Esophagus squamous epithelium (tissue), 5 donors: ENCODE data around the gene SMARCA4. TPM values are rescaled to one million over a fixed set of nuclear protein-coding genes. Genes with fewer than 3 reads are reported as not detected.
A peak's percentile ranks its signal among the peaks of the same experiment; 100 is the strongest.

Experiments used
- DNase-seq: peaks from one replicate; lab custom pipeline; 2025; lab: John Stamatoyannopoulos, UW
- H3K27ac ChIP-seq, 4 donors: fragments of 200-600 bp; sonication (generic); one replicate each; pipeline ENCODE4 v1.5.1; 2016 to 2019; ENCODE audit warnings: mild to moderate bottlenecking in 1 of 4
- H3K27me3 ChIP-seq, 4 donors: fragments of 200-600 bp; sonication (generic); 1 replicate in 3 of 4; 2 replicates in 1 of 4; pipeline versions ENCODE4 v1.5.1 to v1.6.0; 2017 to 2021; ENCODE audit warnings: antibody characterized with exemption in 1 of 4
- H3K36me3 ChIP-seq, 3 donors: fragments of 200-600 bp; sonication (generic); one replicate each; pipeline ENCODE4 v1.5.1; 2016 to 2019
- H3K4me1 ChIP-seq, 3 donors: fragments of 200-600 bp; sonication (generic); one replicate each; pipeline ENCODE4 v1.5.1; 2017 to 2019
- H3K4me3 ChIP-seq, 4 donors: fragments of 200-600 bp; sonication (generic); 1 replicate in 3 of 4; 2 replicates in 1 of 4; pipeline ENCODE4 v1.5.1; 2016 to 2019; ENCODE audit warnings: mild to moderate bottlenecking in 2 of 4, moderate library complexity in 1 of 4
- H3K9me3 ChIP-seq, 3 donors: fragments of 200-600 bp; sonication (generic); one replicate each; pipeline ENCODE4 v1.5.1; 2016 to 2019
- CTCF ChIP-seq, 6 experiments: fragments of 450-650 bp in 4 of 6; fragments of 200-600 bp in 2 of 6; sonication (generic) in 2 of 6; IDR thresholded peaks; one replicate each; pipeline ENCODE4 v1.5.1; 2016 to 2019; ENCODE audit warnings: antibody characterized with exemption in 6 of 6, mild to moderate bottlenecking in 4 of 6, moderate library complexity in 4 of 6
- POLR2A ChIP-seq, 4 donors: fragments of 450-650 bp; IDR thresholded peaks; one replicate each; pipeline ENCODE4 v1.6.1; 2017; ENCODE audit warnings: antibody characterized with exemption in 4 of 4, mild to moderate bottlenecking in 4 of 4, moderate library complexity in 3 of 4
- WGBS, 2 donors: methylation state at CpG; one replicate each; pipeline ENCODE4 v1.1.5; 2018; 5-methylcytosine and 5-hydroxymethylcytosine counted together
- intact Hi-C: fragments of 100-400 bp; cut with DNase I; formaldehyde crosslinking; loops from one replicate; pipeline ENCODE4 v1.15.0; 2022
- total RNA-seq, 4 donors: library from RNA; depleted of rRNA; stranded (reverse); fragments of >200 nt; gene quantifications; one replicate each; pipeline ENCODE4 v1.1.0, GENCODE V29; 2016
- donor health status: DM: yes; HTN: yes; CAD: no.

SMARCA4 gene
- total RNA-seq, 4 donors from 2014 or later = 62.8 to 142 (median 93.4) TPM

GRCh38 chr19:11038511-11038910 lies 77.7 kb downstream of the SMARCA4 start:
- no peak for DNase-seq
- Histone ChIP-seq H3K27ac (no peak overlapping the region), H3K9me3 (no peaks in the 10 kb centered on the region), H3K4me1 (peaks cover 3 to 24% (median 15%) of the 10 kb centered on the region in 3 donors), H3K36me3 (peaks cover 27 to 98% (median 28%) of the 10 kb centered on the region in 3 donors), H3K27me3 (no peaks in the 10 kb centered on the region), H3K4me3 (no peak overlapping the region)
- intact Hi-C loops = loop anchor here (5.0 to 10.0 kb wide), 3 partner anchors 89 to 166 kb away; no protein-coding TSS in a partner anchor
- TF ChIP-seq POLR2A (IDR thresholded peaks at IDR 0.05) (no peak), CTCF (IDR thresholded peaks at IDR 0.05) (no peak)
- WGBS, 2 donors = 78 to 79% methylated on average over 4 of the region's 4 CpGs

GRCh38 chr19:11041194-11041593 lies 80.4 kb downstream of the SMARCA4 start:
- Histone ChIP-seq H3K27ac (peak overlapping the region in 3 of 4 donors; percentile 16 to 46 (median 36)), H3K9me3 (no peaks in the 10 kb centered on the region), H3K4me3 (no peak overlapping the region), H3K27me3 (no peaks in the 10 kb centered on the region), H3K4me1 (peaks cover 1 to 9% (median 2%) of the 10 kb centered on the region in 3 donors), H3K36me3 (peaks cover 10 to 97% (median 11%) of the 10 kb centered on the region in 3 donors)
- intact Hi-C loops = no loop called here
- DNase-seq = no peak
- TF ChIP-seq POLR2A (IDR thresholded peaks at IDR 0.05) = no peak
- no peak for TF ChIP-seq CTCF (IDR thresholded peaks at IDR 0.05)
- 93 to 98% methylated on average over 26 to 29 of the region's 33 CpGs for WGBS, 2 donors

- Histone ChIP-seq H3K4me3 (no peak overlapping the region), H3K27ac (peak overlapping the region; percentile 16 to 46 (median 39)), H3K27me3 (no peaks in the 10 kb centered on the region), H3K36me3 (peaks cover 10 to 97% (median 11%) of the 10 kb centered on the region in 3 donors), H3K4me1 (peaks cover 0 to 6% (median 0%) of the 10 kb centered on the region in 3 donors), H3K9me3 (no peaks in the 10 kb centered on the region)
- TF ChIP-seq CTCF (IDR thresholded peaks at IDR 0.05) (no peak), POLR2A (IDR thresholded peaks at IDR 0.05) (no peak)
- DNase-seq = no peak
- WGBS, 2 donors = 79 to 82% methylated on average over 6 to 9 of the region's 13 CpGs
- intact Hi-C loops = no loop called here
These were observed 81.3 kb downstream of the SMARCA4 start for GRCh38 chr19:11041966-11042627.

- Histone ChIP-seq H3K36me3 (peaks cover 8 to 95% (median 10%) of the 10 kb centered on the region in 3 donors), H3K4me3 (no peak overlapping the region), H3K27ac (no peak overlapping the region), H3K4me1 (peaks cover 0 to 18% (median 9%) of the 10 kb centered on the region in 3 donors), H3K9me3 (no peaks in the 10 kb centered on the region), H3K27me3 (no peaks in the 10 kb centered on the region)
- DNase-seq = no peak
- 81 to 90% methylated on average over 8 to 10 of the region's 10 CpGs for WGBS, 2 donors
- intact Hi-C loops = no loop called here
- no peak for TF ChIP-seq POLR2A (IDR thresholded peaks at IDR 0.05)
- TF ChIP-seq CTCF (IDR thresholded peaks at IDR 0.05) = no peak
These were observed 83.6 kb downstream of the SMARCA4 start for GRCh38 chr19:11044431-11044830.

- Histone ChIP-seq H3K27me3 (no peaks in the 10 kb centered on the region), H3K9me3 (no peaks in the 10 kb centered on the region), H3K4me1 (peaks cover 0 to 29% (median 18%) of the 10 kb centered on the region in 3 donors), H3K27ac (no peak overlapping the region), H3K4me3 (no peak overlapping the region), H3K36me3 (peaks cover 8 to 95% (median 10%) of the 10 kb centered on the region in 3 donors)
- 92 to 95% methylated on average over 4 of the region's 4 CpGs for WGBS, 2 donors
- intact Hi-C loops = no loop called here
- DNase-seq = no peak
- TF ChIP-seq POLR2A (IDR thresholded peaks at IDR 0.05) = no peak
- TF ChIP-seq CTCF (IDR thresholded peaks at IDR 0.05) = no peak
These were observed 84.7 kb downstream of the SMARCA4 start for GRCh38 chr19:11045536-11045935.
